HEK293 (cell line): ENCODE measurements around the gene SLFNL1.

Source experiments
- ZBTB17 ChIP-seq: fragments of 450-650 bp; formaldehyde crosslinking; IDR thresholded peaks from 2 replicates; pipeline ENCODE4 v1.5.1; 2016; ENCODE audit warnings: missing biosample characterization, missing genetic modification characterization
- ZNF10 ChIP-seq: fragments of 450-650 bp; formaldehyde crosslinking; IDR thresholded peaks from 2 replicates; pipeline ENCODE4 v1.5.1; 2017; ENCODE audit warnings: missing biosample characterization, missing genetic modification characterization
- ZNF121 ChIP-seq: fragments of 450-650 bp; formaldehyde crosslinking; IDR thresholded peaks from 2 replicates; pipeline ENCODE4 v1.5.1; 2016; ENCODE audit warnings: missing biosample characterization, missing genetic modification characterization
- ZNF174 ChIP-seq: fragments of 450-650 bp; formaldehyde crosslinking; IDR thresholded peaks from 2 replicates; pipeline ENCODE4 v1.5.0; 2017; ENCODE audit warnings: missing biosample characterization, mild to moderate bottlenecking, missing genetic modification characterization
- ZNF274 ChIP-seq, 2 experiments: fragments of 200-500 bp in 1 of 2; fragments of 450-650 bp in 1 of 2; sonication (Bioruptor generic) in 1 of 2; formaldehyde crosslinking in 1 of 2; IDR thresholded peaks; 2 replicates each; pipeline versions ENCODE4 v1.5.1 to v1.6.1; 2014 to 2016; ENCODE audit warnings: borderline replicate concordance in 1 of 2, inconsistent platforms in 1 of 2, low read length in 1 of 2, missing biosample characterization in 1 of 2, missing genetic modification characterization in 1 of 2
- ZNF629 ChIP-seq: fragments of 450-650 bp; formaldehyde crosslinking; IDR thresholded peaks from 2 replicates; pipeline ENCODE4 v1.5.1; 2017; ENCODE audit warnings: missing biosample characterization, missing genetic modification characterization
- TF ChIP-seq, protein P1 (sequence below): fragments of 450-650 bp; formaldehyde crosslinking; IDR thresholded peaks from 2 replicates; pipeline ENCODE4 v1.5.1; 2016; ENCODE audit warnings: missing biosample characterization, missing genetic modification characterization

DNA sequence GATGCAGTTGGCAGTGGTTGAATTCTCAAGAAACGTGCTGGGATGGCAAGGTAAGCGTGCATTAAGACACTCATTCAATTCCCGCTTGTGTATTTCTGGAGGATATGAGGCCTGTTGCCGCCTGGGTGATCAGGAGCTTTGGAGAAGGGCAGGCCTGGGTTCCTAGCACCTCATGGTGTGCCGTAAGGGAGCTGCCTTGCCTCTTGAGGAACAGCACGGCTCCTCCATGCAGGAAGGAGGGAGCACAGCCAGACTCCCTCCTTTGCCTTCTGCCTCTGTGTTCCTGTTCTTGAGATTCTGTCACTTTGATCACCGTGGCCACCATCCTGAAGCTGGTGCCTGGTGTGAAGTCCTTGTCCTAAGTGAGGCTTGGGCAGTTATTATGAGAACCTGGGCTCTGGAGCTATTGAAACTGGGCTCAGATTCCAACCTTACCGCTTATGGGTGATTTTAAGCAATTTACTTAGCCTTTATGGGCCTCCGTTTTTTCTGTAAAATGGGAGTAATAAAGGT is 18.3 kb downstream of the SLFNL1 start:
- no peak for TF ChIP-seq ZNF121
- TF ChIP-seq, protein P1, sequence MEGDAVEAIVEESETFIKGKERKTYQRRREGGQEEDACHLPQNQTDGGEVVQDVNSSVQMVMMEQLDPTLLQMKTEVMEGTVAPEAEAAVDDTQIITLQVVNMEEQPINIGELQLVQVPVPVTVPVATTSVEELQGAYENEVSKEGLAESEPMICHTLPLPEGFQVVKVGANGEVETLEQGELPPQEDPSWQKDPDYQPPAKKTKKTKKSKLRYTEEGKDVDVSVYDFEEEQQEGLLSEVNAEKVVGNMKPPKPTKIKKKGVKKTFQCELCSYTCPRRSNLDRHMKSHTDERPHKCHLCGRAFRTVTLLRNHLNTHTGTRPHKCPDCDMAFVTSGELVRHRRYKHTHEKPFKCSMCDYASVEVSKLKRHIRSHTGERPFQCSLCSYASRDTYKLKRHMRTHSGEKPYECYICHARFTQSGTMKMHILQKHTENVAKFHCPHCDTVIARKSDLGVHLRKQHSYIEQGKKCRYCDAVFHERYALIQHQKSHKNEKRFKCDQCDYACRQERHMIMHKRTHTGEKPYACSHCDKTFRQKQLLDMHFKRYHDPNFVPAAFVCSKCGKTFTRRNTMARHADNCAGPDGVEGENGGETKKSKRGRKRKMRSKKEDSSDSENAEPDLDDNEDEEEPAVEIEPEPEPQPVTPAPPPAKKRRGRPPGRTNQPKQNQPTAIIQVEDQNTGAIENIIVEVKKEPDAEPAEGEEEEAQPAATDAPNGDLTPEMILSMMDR (tag by site-specific recombination) = no peak
- no peak for TF ChIP-seq ZNF10
- no peak for TF ChIP-seq ZNF629 (tag by site-specific recombination)
- TF ChIP-seq ZNF274 (IDR thresholded peaks at IDR 0.05; ENCODE audit: low read length) = no peak
- TF ChIP-seq ZNF274 (tag by site-specific recombination; IDR thresholded peaks at IDR 0.05; ENCODE audit: borderline replicate concordance) = no peak
- no peak for TF ChIP-seq ZNF174 (tag by site-specific recombination)
- no peak for TF ChIP-seq ZBTB17 (tag by site-specific recombination)
